HepG2 (cell line): ENCODE results near the gene TM4SF18. TPM values are rescaled to one million over a fixed set of nuclear protein-coding genes. Genes with fewer than 3 reads are reported as not detected.

Experiments
- BCL6 ChIP-seq: IDR thresholded peaks from 2 replicates; pipeline ENCODE4 v1.6.1; 2016; ENCODE audit warnings: missing genetic modification reagents, missing compliant biosample characterization
- FOXK2 ChIP-seq: fragments of 450-650 bp; IDR thresholded peaks from 2 replicates; pipeline ENCODE4 v1.6.1; 2016
- GATAD2A ChIP-seq: IDR thresholded peaks from 2 replicates; pipeline ENCODE4 v1.6.1; 2016
- HMG20B ChIP-seq: conservative IDR thresholded peaks from 2 replicates; pipeline ENCODE4 v1.6.1; 2016; ENCODE audit warnings: missing genetic modification reagents, missing compliant biosample characterization
- SMAD3 ChIP-seq: sonication (generic); formaldehyde crosslinking; IDR thresholded peaks from 2 replicates; pipeline ENCODE4 v1.4.0; 2020; ENCODE audit warnings: missing genetic modification reagents
- SP5 ChIP-seq: IDR thresholded peaks from 2 replicates; pipeline ENCODE4 v1.6.1; 2016; ENCODE audit warnings: low read depth, borderline replicate concordance
- ZKSCAN8 ChIP-seq: IDR thresholded peaks from 2 replicates; pipeline ENCODE4 v1.6.1; 2016; ENCODE audit warnings: borderline replicate concordance, missing genetic modification reagents, missing compliant biosample characterization
- ZNF614 ChIP-seq: IDR thresholded peaks from 2 replicates; pipeline ENCODE4 v1.6.1; 2018; ENCODE audit warnings: missing biosample characterization, missing genetic modification reagents, inconsistent platforms, borderline replicate concordance
- ZSCAN9 ChIP-seq: IDR thresholded peaks from 2 replicates; pipeline ENCODE4 v1.6.1; 2016; ENCODE audit warnings: borderline replicate concordance
- polyA plus RNA-seq, 8 experiments: library from polyadenylated mRNA; depleted of rRNA in 3 of 8; stranded (reverse) in 7 of 8; unstranded in 1 of 8; fragments of >200 nt; fragmentation: Illumina TruSeq in 4 of 8; extraction: Trizol in 4 of 8; gene quantifications; 2 replicates each; pipeline versions ENCODE4 v1.2.1 to v1.2.3, GENCODE V29; 2011 to 2016; ENCODE audit warnings: low read depth in 4 of 8, missing spikeins in 1 of 8, mixed read lengths in 1 of 8; ENCODE audit not compliant: insufficient read depth in 1 of 8
- total RNA-seq, 5 experiments: library from RNA; depleted of rRNA; stranded (reverse); fragments of >200 nt; fragmentation: Illumina TruSeq; extraction: Trizol; gene quantifications; 2 replicates each; pipeline ENCODE4 v1.2.3, GENCODE V29; 2016; ENCODE audit warnings: low read depth in 1 of 5
- TF ChIP-seq, protein P1 (sequence below): IDR thresholded peaks from 2 replicates; pipeline ENCODE4 v1.6.1; 2012; ENCODE audit warnings: low read depth, low read length, improper control_type of control experiment
- TF ChIP-seq, protein P2 (sequence below): sonication (generic); formaldehyde crosslinking; IDR thresholded peaks from 2 replicates; pipeline ENCODE4 v1.5.0; 2020; ENCODE audit warnings: mild to moderate bottlenecking, low read depth, missing genetic modification reagents, borderline replicate concordance
- TF ChIP-seq, protein P3 (sequence below), 2 experiments: sonication (generic) in 1 of 2; formaldehyde crosslinking in 1 of 2; IDR thresholded peaks; 2 replicates each; pipeline versions ENCODE4 v1.4.0 to v1.6.1; 2018 to 2020; ENCODE audit warnings: missing genetic modification reagents in 2 of 2, borderline replicate concordance in 1 of 2, low read depth in 1 of 2, mild to moderate bottlenecking in 1 of 2, missing biosample characterization in 1 of 2
- TF ChIP-seq, protein P4 (sequence below): sonication (generic); formaldehyde crosslinking; conservative IDR thresholded peaks from 2 replicates; pipeline ENCODE4 v1.4.0; 2020; ENCODE audit warnings: mild to moderate bottlenecking, missing genetic modification reagents, moderate library complexity
- TF ChIP-seq, protein P5 (sequence below): sonication (generic); formaldehyde crosslinking; IDR thresholded peaks from 2 replicates; pipeline ENCODE4 v1.4.0; 2020; ENCODE audit warnings: missing genetic modification reagents, borderline replicate concordance

Gene TM4SF18
- total and polyA plus RNA-seq, 2 of the 13 experiments (the other 11 are each of a cell fraction or from before 2014, with no cell fraction given), result 0.15 TPM; not detected in 1

DNA sequence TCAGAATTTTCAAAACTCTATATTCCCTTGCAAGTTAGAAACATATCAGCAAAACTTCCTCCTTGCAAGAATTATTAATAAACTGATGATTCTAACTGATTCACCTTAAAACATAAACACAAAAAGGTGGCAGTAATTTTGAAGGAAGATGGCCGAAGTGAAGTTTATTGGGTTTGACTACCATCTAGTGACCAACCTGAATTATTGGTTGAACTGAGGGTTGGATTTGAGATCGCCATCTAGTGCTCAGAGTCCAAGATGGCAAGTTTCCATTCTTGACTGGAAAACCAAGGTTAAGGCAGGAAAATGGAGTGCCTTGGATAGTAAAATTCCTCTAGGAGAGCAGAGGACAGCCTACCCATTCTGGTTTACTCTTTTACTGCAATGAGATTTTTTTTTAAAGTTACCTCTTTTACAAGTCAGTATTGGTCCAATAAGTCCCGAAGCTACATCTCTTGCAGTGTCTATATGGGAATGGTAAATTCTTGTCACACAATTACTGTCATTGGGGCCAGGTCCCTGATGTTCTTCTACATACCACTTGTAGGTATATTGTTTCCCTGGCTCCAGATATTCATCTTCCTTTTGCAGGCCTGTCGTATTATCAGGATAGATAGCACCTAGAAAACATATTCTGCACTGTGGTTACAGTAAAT is 60.2 kb downstream of the TM4SF18 start (continued):
- TF ChIP-seq, protein P1, sequence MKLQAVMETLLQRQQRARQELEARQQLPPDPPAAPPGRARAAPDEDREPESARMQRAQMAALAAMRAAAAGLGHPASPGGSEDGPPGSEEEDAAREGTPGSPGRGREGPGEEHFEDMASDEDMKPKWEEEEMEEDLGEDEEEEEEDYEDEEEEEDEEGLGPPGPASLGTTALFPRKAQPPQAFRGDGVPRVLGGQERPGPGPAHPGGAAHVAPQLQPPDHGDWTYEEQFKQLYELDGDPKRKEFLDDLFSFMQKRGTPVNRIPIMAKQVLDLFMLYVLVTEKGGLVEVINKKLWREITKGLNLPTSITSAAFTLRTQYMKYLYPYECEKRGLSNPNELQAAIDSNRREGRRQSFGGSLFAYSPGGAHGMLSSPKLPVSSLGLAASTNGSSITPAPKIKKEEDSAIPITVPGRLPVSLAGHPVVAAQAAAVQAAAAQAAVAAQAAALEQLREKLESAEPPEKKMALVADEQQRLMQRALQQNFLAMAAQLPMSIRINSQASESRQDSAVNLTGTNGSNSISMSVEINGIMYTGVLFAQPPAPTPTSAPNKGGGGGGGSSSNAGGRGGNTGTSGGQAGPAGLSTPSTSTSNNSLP, result peak; percentile 44; the same call in 1 of the 2 replicates
- TF ChIP-seq SP5 (CRISPR knock-in tag) (0 out of 2 replicates have a peak, but pooled peaks have one; percentile 16), BCL6 (CRISPR knock-in tag) (0 out of 2 replicates have a peak, but pooled peaks have one; percentile 44), ZNF614 (peak; percentile 58; the same call in 1 of the 2 replicates), GATAD2A (CRISPR knock-in tag) (peak; percentile 66), SMAD3 (CRISPR knock-in tag) (peak; percentile 62; the same call in 1 of the 2 replicates), ZSCAN9 (CRISPR knock-in tag) (peak; percentile 32; the same call in 1 of the 2 replicates), HMG20B (CRISPR knock-in tag) (no peak), FOXK2 (no peak), ZKSCAN8 (CRISPR knock-in tag) (peak; percentile 35; the same call in 1 of the 2 replicates)
- TF ChIP-seq, protein P2, sequence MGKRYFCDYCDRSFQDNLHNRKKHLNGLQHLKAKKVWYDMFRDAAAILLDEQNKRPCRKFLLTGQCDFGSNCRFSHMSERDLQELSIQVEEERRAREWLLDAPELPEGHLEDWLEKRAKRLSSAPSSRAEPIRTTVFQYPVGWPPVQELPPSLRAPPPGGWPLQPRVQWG (CRISPR knock-in tag), result no peak
- TF ChIP-seq, protein P3, sequence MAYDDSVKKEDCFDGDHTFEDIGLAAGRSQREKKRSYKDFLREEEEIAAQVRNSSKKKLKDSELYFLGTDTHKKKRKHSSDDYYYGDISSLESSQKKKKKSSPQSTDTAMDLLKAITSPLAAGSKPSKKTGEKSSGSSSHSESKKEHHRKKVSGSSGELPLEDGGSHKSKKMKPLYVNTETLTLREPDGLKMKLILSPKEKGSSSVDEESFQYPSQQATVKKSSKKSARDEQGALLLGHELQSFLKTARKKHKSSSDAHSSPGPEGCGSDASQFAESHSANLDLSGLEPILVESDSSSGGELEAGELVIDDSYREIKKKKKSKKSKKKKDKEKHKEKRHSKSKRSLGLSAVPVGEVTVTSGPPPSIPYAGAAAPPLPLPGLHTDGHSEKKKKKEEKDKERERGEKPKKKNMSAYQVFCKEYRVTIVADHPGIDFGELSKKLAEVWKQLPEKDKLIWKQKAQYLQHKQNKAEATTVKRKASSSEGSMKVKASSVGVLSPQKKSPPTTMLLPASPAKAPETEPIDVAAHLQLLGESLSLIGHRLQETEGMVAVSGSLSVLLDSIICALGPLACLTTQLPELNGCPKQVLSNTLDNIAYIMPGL (CRISPR knock-in tag; IDR thresholded peaks at IDR 0.05; ENCODE audit: borderline replicate concordance in 1 of 2, low read depth in 1 of 2), result peak; percentile 65 to 80; a peak in 3 of 4 replicates
- TF ChIP-seq, protein P4, sequence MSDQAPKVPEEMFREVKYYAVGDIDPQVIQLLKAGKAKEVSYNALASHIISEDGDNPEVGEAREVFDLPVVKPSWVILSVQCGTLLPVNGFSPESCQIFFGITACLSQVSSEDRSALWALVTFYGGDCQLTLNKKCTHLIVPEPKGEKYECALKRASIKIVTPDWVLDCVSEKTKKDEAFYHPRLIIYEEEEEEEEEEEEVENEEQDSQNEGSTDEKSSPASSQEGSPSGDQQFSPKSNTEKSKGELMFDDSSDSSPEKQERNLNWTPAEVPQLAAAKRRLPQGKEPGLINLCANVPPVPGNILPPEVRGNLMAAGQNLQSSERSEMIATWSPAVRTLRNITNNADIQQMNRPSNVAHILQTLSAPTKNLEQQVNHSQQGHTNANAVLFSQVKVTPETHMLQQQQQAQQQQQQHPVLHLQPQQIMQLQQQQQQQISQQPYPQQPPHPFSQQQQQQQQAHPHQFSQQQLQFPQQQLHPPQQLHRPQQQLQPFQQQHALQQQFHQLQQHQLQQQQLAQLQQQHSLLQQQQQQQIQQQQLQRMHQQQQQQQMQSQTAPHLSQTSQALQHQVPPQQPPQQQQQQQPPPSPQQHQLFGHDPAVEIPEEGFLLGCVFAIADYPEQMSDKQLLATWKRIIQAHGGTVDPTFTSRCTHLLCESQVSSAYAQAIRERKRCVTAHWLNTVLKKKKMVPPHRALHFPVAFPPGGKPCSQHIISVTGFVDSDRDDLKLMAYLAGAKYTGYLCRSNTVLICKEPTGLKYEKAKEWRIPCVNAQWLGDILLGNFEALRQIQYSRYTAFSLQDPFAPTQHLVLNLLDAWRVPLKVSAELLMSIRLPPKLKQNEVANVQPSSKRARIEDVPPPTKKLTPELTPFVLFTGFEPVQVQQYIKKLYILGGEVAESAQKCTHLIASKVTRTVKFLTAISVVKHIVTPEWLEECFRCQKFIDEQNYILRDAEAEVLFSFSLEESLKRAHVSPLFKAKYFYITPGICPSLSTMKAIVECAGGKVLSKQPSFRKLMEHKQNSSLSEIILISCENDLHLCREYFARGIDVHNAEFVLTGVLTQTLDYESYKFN (CRISPR knock-in tag), result 0 out of 2 replicates have a peak, but pooled peaks have one; percentile 13
- TF ChIP-seq, protein P5, sequence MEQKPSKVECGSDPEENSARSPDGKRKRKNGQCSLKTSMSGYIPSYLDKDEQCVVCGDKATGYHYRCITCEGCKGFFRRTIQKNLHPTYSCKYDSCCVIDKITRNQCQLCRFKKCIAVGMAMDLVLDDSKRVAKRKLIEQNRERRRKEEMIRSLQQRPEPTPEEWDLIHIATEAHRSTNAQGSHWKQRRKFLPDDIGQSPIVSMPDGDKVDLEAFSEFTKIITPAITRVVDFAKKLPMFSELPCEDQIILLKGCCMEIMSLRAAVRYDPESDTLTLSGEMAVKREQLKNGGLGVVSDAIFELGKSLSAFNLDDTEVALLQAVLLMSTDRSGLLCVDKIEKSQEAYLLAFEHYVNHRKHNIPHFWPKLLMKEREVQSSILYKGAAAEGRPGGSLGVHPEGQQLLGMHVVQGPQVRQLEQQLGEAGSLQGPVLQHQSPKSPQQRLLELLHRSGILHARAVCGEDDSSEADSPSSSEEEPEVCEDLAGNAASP (CRISPR knock-in tag), result peak; percentile 40; the same call in 1 of the 2 replicates
